A673 (cell line): Measurements from ENCODE around the gene AP1S3. TPM values are rescaled to one million over a fixed set of nuclear protein-coding genes. Genes with fewer than 3 reads are reported as not detected.

Source experiments
- BruUV-seq: library from RNA; stranded (reverse); fragments of 400-500 nt; replicated peaks from 2 replicates; lab custom pipeline; 2021; lab: Mats Ljungman, UMichigan
- CTCF ChIA-PET: fragments of 300-600 bp; sonication (Branson Sonifier 250); formaldehyde crosslinking; loops from one replicate; lab custom pipeline; 2022; ENCODE audit warnings: antibody characterized with exemption; lab: Charles Lee
- POLR2A ChIA-PET: fragments of 300-600 bp; sonication (Branson Sonifier 250); formaldehyde crosslinking; loops from one replicate; lab custom pipeline; 2022; ENCODE audit warnings: antibody characterized with exemption; ENCODE audit not compliant: low non-redundant PET; lab: Charles Lee
- DNase-seq: peaks from one replicate; pipeline ENCODE4 v3.0.0-alpha.2; 2015; ENCODE audit warnings: low spot score
- H3K27ac ChIP-seq: fragments of 200-600 bp; sonication (generic); 2 replicates; pipeline ENCODE4 v1.5.1; 2016; ENCODE audit warnings: mixed run types, low read depth, mild to moderate bottlenecking, mixed read lengths, antibody characterized with exemption, low read length; ENCODE audit not compliant: poor library complexity, severe bottlenecking
- H3K27me3 ChIP-seq: fragments of 200-600 bp; sonication (generic); replicated peaks from 2 replicates; pipeline ENCODE4 v1.6.1; 2017; ENCODE audit warnings: mixed run types, low read depth, mild to moderate bottlenecking, mixed read lengths, antibody characterized with exemption, low read length; ENCODE audit not compliant: insufficient read depth, poor library complexity
- H3K36me3 ChIP-seq: fragments of 200-600 bp; sonication (generic); 2 replicates; pipeline ENCODE4 v1.6.1; 2016; ENCODE audit warnings: mixed run types, mild to moderate bottlenecking, mixed read lengths, antibody characterized with exemption, low read length; ENCODE audit not compliant: insufficient read depth, poor library complexity, severe bottlenecking
- H3K4me1 ChIP-seq: fragments of 200-600 bp; sonication (generic); 2 replicates; pipeline ENCODE4 v1.6.1; 2017; ENCODE audit warnings: mixed run types, mild to moderate bottlenecking, mixed read lengths, antibody characterized with exemption, low read length; ENCODE audit not compliant: insufficient read depth, poor library complexity, severe bottlenecking
- H3K4me3 ChIP-seq: fragments of 200-600 bp; sonication (generic); 2 replicates; pipeline ENCODE4 v1.5.1; 2016; ENCODE audit warnings: low read depth, mixed run types, mild to moderate bottlenecking, mixed read lengths, low read length; ENCODE audit not compliant: poor library complexity, severe bottlenecking
- H3K9me3 ChIP-seq: fragments of 200-600 bp; sonication (generic); 2 replicates; pipeline ENCODE4 v1.6.1; 2016; ENCODE audit warnings: mixed run types, low read depth, mild to moderate bottlenecking, mixed read lengths, antibody characterized with exemption, low read length; ENCODE audit not compliant: poor library complexity, severe bottlenecking
- CTCF ChIP-seq: fragments of 300-800, 200-600 bp; sonication (generic); conservative IDR thresholded peaks from 2 replicates; pipeline ENCODE4 v1.5.1; 2017; ENCODE audit warnings: low read depth, mild to moderate bottlenecking, antibody characterized with exemption, low read length, moderate library complexity, mixed read lengths
- EZH2 ChIP-seq: fragments of 200-600 bp; sonication (generic); IDR thresholded peaks from 2 replicates; pipeline ENCODE4 v1.6.1; 2017; ENCODE audit warnings: borderline replicate concordance, low read depth, mild to moderate bottlenecking, mixed read lengths, antibody characterized with exemption, low read length; ENCODE audit not compliant: poor library complexity, severe bottlenecking
- intact Hi-C: fragments of 100-400 bp; cut with micrococcal nuclease; formaldehyde crosslinking; loops from one replicate; pipeline ENCODE4 v1.10.0; 2022; ENCODE audit not compliant: unreplicated experiment
- total RNA-seq: library from RNA; stranded (reverse); gene quantifications from 2 replicates; pipeline ENCODE4 v1.2.3, GENCODE V29; 2021

The AP1S3 gene
- total RNA-seq, 1 experiment from 2014 or later, result 23.0 TPM

- no peak for TF ChIP-seq EZH2
- TF ChIP-seq CTCF, result no peak
- POLR2A ChIA-PET, result no interaction called here
- H3K27me3 ChIP-seq, result no peaks in the 10 kb centered on the region
- no peak overlapping the region for H3K27ac ChIP-seq
- no peaks in the 10 kb centered on the region for H3K9me3 ChIP-seq
- no peak overlapping the region for H3K4me3 ChIP-seq
- CTCF ChIA-PET, result no interaction called here
- no peaks in the 10 kb centered on the region for H3K36me3 ChIP-seq
- DNase-seq, result no peak
- H3K4me1 ChIP-seq, result no peaks in the 10 kb centered on the region
- intact Hi-C loops, result no loop called here
- no TSS peak for BruUV-seq
Observed at GRCh38 chr2:223852281-223852795, 15.0 kb upstream of the AP1S3 start.

- Histone ChIP-seq H3K4me1 (no peaks in the 10 kb centered on the region), H3K36me3 (no peaks in the 10 kb centered on the region), H3K9me3 (no peaks in the 10 kb centered on the region), H3K27me3 (no peaks in the 10 kb centered on the region), H3K27ac (no peak overlapping the region), H3K4me3 (no peak overlapping the region)
- intact Hi-C loops, result no loop called here
- ChIA-PET CTCF (no interaction called here), POLR2A (no interaction called here)
- no peak for DNase-seq
- TF ChIP-seq CTCF (no peak), EZH2 (no peak)
- BruUV-seq, result no TSS peak
Observed at GRCh38 chr2:223847410-223847809, 10.0 kb upstream of the AP1S3 start.

GRCh38 chr2:223846515-223846914 lies 9.1 kb upstream of the AP1S3 start:
- Histone ChIP-seq H3K36me3 (no peaks in the 10 kb centered on the region), H3K27me3 (no peaks in the 10 kb centered on the region), H3K4me3 (no peak overlapping the region), H3K9me3 (no peaks in the 10 kb centered on the region), H3K27ac (no peak overlapping the region), H3K4me1 (no peaks in the 10 kb centered on the region)
- intact Hi-C loops, result no loop called here
- no peak for TF ChIP-seq CTCF
- no peak for TF ChIP-seq EZH2
- no TSS peak for BruUV-seq
- peak; percentile 39 for DNase-seq
- POLR2A ChIA-PET, result no interaction called here
- CTCF ChIA-PET, result interaction anchor here (0.7 kb wide), 1 partner anchor 467 kb away, joined by 4 read pairs; no protein-coding TSS in a partner anchor
